ENCODE results near the gene TRPC1. TPM values are rescaled to one million over a fixed set of nuclear protein-coding genes. Genes with fewer than 3 reads are reported as not detected.

The TRPC1 gene
- total RNA-seq, 1 experiment from 2014 or later: 29.6 TPM

- ATAC-seq (no peak), DNase-seq (ENCODE audit: low read depth, low spot score) (no peak)
- in situ Hi-C loops (cut with HindIII; ENCODE audit: low pct_unique_long_range_greater_than_20kb, low sequenced_read_pairs): no loop called here
- Histone ChIP-seq H3K9me3 (ENCODE audit: control insufficient read depth, insufficient read depth, low read depth, low read length) (no peaks in the 10 kb centered on the region), H3K36me3 (ENCODE audit: control insufficient read depth, insufficient read depth, low read length) (no peaks in the 10 kb centered on the region), H3K27me3 (ENCODE audit: control insufficient read depth, insufficient read depth, low read length) (no peaks in the 10 kb centered on the region), H3K4me3 (ENCODE audit: low read depth in 2 of 2, low read length in 2 of 2) (no peak overlapping the region), H3K4me1 (ENCODE audit: control insufficient read depth, insufficient read depth, low read length) (no peaks in the 10 kb centered on the region), H3K27ac (ENCODE audit: low read length) (no peak overlapping the region)
- CTCF ChIA-PET: interaction anchor here (1.0 kb wide), 1 partner anchor 19 kb away, joined by 3 read pairs; no protein-coding TSS in a partner anchor
- POLR2A ChIA-PET: no interaction called here
- no TSS peak for BruUV-seq (replicated peaks)
- TF ChIP-seq REST (IDR thresholded peaks at IDR 0.05; ENCODE audit: insufficient read depth in 1 of 2, low read depth in 2 of 2, low read length in 1 of 2) (no peak), TCF7L2 (IDR thresholded peaks at IDR 0.05; ENCODE audit: low read depth, low read length) (no peak), CTCF (IDR thresholded peaks at IDR 0.05) (no peak), POLR2AphosphoS5 (IDR thresholded peaks at IDR 0.05; ENCODE audit: low read depth, low read length) (no peak), SIN3A (IDR thresholded peaks at IDR 0.05; ENCODE audit: borderline replicate concordance, insufficient read depth, low read depth, low read length) (no peak)
- intact Hi-C loops (cut with micrococcal nuclease; ENCODE audit: unreplicated experiment): no loop called here
Measured at GRCh38 chr3:142809259-142809658, 85.4 kb downstream of the TRPC1 start.

GRCh38 chr3:142815803-142816202, 92.0 kb downstream of the TRPC1 start:
- POLR2A ChIA-PET: no interaction called here
- Histone ChIP-seq H3K36me3 (ENCODE audit: control insufficient read depth, insufficient read depth, low read length) (no peaks in the 10 kb centered on the region), H3K27ac (ENCODE audit: low read length) (no peak overlapping the region), H3K4me3 (ENCODE audit: low read depth in 2 of 2, low read length in 2 of 2) (no peak overlapping the region), H3K9me3 (ENCODE audit: control insufficient read depth, insufficient read depth, low read depth, low read length) (no peaks in the 10 kb centered on the region), H3K4me1 (ENCODE audit: control insufficient read depth, insufficient read depth, low read length) (no peaks in the 10 kb centered on the region), H3K27me3 (ENCODE audit: control insufficient read depth, insufficient read depth, low read length) (no peaks in the 10 kb centered on the region)
- intact Hi-C loops (cut with micrococcal nuclease; ENCODE audit: unreplicated experiment): no loop called here
- BruUV-seq (replicated peaks): no TSS peak
- ATAC-seq: no peak
- in situ Hi-C loops (cut with HindIII; ENCODE audit: low pct_unique_long_range_greater_than_20kb, low sequenced_read_pairs): no loop called here
- DNase-seq (ENCODE audit: low read depth, low spot score): no peak
- CTCF ChIA-PET: no interaction called here
- TF ChIP-seq CTCF (IDR thresholded peaks at IDR 0.05) (no peak), POLR2AphosphoS5 (IDR thresholded peaks at IDR 0.05; ENCODE audit: low read depth, low read length) (no peak), REST (IDR thresholded peaks at IDR 0.05; ENCODE audit: insufficient read depth in 1 of 2, low read depth in 2 of 2, low read length in 1 of 2) (no peak), SIN3A (IDR thresholded peaks at IDR 0.05; ENCODE audit: borderline replicate concordance, insufficient read depth, low read depth, low read length) (no peak), TCF7L2 (IDR thresholded peaks at IDR 0.05; ENCODE audit: low read depth, low read length) (no peak)

All from Panc1 (cell line).